ENCODE data around the gene IL1RN. TPM values are rescaled to one million over a fixed set of nuclear protein-coding genes. Genes with fewer than 3 reads are reported as not detected.
A peak's percentile ranks its signal among the peaks of the same experiment; 100 is the strongest.

IL1RN gene
- total and polyA plus RNA-seq, 2 of the 13 experiments (the other 11 are each of a cell fraction or from before 2014, with no cell fraction given) = 21.2 to 101 TPM

DNA sequence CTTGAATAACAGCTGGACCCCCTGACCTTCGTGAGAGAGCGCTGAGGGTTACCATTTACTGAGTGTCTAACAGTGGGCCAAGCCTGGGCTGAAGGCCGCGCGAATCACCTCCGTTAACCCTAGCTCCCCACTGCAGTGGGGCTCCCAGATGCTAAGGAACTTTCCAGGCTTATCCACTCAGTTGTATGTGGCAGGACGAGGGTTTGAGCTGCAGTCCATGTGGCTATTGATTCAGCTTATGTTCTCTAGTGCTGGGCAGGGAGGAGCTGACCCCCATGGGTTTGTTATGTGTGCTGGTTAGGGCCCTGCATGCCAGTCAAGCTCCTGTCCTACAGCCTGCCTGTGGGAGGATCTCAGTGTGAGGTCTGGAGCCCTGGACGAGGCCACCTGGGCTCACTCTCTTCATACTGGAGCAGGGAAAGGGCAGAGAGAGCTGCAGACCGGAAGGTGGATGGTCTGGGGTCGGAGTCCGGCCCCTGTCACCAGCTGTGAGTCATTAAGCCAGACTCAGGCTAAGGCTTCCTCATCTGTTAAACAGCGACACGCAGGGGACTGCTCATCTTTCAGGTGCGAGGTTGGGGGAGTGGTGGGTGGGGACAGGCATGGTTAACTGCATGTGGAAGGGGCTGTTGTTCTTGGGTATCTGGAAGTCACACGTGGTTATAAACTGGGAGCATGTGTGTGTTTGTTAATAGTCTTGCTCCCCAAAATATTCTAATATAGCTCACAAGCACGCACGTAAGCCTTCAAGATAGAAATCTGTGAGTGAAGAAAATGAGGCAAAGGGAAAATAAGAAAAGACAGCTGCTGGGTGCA is 52.9 kb downstream of the IL1RN start (continued):
- peak; percentile 37; the same call in 1 of the 2 replicates for TF ChIP-seq TFDP1 (CRISPR knock-in tag; IDR thresholded peaks at IDR 0.05; ENCODE audit: borderline replicate concordance)
- TF ChIP-seq CSRNP2 (CRISPR knock-in tag; conservative IDR thresholded peaks at IDR 0.05; ENCODE audit: low read depth) = no peak
- TF ChIP-seq MAFF (IDR thresholded peaks at IDR 0.05; ENCODE audit: low read depth, low read length) = no peak
- no peak; the same call in 1 of the 2 replicates for TF ChIP-seq HOXA9 (CRISPR knock-in tag; IDR thresholded peaks at IDR 0.05; ENCODE audit: borderline replicate concordance)
- TF ChIP-seq AHDC1 (CRISPR knock-in tag; IDR thresholded peaks at IDR 0.05; ENCODE audit: borderline replicate concordance) = peak; percentile 87
- no peak for TF ChIP-seq CC2D1A (CRISPR knock-in tag; IDR thresholded peaks at IDR 0.05)
- TF ChIP-seq PRDM15 (CRISPR knock-in tag; IDR thresholded peaks at IDR 0.05) = no peak
- no peak for TF ChIP-seq TRIM22 (IDR thresholded peaks at IDR 0.05)
- no peak for TF ChIP-seq GPN1 (CRISPR knock-in tag; IDR thresholded peaks at IDR 0.05; ENCODE audit: borderline replicate concordance)
- no peak for TF ChIP-seq DDIT3 (CRISPR knock-in tag; IDR thresholded peaks at IDR 0.05)
